Measurements from ENCODE around the gene NOP56.
"Not testable (repeated sequence)": the region's sequence is repeated elsewhere in the genome, so short reads cannot be mapped to it uniquely, and the experiment has no call there.

Gene NOP56

DNA sequence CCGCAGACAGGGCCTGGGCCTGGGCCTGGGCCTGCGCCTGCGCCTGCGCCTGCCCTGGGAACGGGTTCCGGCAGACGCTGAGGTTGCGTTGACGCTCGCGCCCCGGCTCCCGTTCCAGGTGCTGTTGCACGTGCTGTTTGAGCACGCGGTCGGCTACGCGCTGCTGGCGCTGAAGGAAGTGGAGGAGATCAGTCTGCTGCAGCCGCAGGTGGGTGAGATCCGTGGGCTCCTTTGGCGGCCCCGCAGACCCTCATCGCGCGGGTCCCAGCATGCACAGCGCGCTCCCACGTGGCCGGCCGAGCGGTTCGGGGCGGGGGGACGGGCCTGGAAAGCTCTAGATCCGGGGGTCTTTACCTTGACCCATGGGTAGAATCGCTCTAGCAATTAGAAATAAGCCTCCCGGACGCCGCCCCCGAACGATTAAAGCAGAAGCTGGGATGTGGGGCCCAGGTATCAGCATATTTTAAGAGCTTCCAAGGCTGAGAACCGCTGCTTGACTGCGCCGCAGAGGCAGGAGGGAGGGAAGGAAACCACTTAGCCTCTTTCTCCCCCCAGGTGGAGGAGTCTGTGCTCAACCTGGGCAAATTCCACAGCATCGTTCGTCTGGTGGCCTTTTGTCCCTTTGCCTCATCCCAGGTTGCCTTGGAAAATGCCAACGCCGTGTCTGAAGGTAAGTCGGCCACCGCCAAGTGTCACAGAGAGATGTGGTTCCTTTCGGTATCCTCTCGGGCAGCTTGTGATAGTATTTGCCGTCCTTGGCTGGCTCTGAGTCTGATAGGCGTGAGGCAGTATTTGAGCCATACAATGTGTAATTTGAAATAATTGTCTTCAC lies 508 bp downstream of the NOP56 start:
- DNase-seq = peak; percentile 53

DNA sequence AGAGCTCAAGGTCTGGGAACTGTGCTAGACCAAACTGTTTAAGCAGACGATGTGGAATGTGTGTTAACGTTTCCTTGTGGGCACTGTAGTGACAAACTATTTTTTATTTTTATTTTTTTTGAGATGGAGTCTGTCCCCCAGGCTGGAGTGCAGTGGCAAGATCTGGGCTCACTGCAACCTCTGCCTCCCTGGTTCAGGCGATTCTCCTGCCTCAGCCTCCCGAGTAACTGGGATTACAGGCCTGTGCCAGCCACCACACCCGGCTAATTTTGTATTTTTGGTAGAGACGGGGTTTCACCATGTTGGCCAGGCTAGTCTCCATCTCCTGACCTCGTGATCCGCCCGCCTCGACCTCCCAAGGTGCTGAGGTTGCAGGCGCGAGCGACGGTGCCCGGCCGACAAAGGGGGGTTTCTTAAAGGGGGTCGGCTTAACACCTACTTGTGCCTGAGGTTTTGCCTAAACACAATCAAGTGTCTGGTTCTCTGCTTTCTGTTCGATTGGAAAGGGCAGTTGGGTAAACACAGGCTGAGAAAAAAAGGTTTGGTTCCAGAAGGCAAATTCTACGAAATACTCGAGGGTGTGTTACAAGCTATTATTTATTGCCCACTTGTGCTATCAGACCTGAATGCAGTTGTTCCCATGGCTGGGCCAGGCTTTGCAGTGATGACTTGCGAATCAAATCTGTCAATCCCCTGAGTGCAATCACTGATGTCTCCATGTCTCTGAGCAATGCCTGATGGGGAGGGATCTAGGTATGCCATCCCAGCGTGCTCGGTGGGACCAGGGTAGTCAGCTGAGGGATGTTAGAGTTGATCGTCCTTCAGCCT lies 1.3 kb downstream of the NOP56 start:
- no peak for DNase-seq

DNA sequence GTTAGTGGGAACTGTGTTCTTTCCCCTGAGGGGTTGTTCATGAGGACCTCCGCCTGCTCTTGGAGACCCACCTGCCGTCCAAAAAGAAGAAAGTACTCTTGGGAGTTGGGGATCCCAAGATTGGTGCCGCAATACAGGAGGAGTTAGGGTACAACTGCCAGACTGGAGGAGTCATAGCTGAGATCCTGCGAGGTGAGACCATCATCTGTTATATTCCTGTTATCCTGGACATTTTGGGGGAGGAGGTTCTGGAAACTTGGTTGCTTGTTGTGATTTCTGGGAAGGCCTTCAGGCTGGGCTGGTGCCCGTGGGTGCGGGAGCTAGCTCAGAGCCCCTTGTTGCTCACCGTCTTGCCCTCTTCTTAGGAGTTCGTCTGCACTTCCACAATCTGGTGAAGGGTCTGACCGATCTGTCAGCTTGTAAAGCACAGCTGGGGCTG lies 2.0 kb downstream of the NOP56 start:
- DNase-seq = no peak

DNA sequence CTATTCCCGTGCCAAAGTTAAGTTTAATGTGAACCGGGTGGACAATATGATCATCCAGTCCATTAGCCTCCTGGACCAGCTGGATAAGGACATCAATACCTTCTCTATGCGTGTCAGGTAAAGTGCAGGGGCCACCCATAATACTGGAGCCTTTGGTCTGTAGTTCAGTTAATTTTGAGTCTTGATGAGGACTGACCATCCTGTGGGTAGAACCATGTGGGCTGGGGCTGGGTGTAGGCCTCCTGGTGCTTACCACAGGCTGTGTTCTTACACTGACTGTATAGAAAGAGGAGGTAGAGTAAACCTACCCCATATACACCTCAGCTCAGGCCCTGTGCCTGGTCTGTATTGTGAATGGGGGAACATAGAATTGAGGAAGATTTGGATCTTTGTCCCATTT lies 2.4 kb downstream of the NOP56 start:
- no peak for DNase-seq

DNA sequence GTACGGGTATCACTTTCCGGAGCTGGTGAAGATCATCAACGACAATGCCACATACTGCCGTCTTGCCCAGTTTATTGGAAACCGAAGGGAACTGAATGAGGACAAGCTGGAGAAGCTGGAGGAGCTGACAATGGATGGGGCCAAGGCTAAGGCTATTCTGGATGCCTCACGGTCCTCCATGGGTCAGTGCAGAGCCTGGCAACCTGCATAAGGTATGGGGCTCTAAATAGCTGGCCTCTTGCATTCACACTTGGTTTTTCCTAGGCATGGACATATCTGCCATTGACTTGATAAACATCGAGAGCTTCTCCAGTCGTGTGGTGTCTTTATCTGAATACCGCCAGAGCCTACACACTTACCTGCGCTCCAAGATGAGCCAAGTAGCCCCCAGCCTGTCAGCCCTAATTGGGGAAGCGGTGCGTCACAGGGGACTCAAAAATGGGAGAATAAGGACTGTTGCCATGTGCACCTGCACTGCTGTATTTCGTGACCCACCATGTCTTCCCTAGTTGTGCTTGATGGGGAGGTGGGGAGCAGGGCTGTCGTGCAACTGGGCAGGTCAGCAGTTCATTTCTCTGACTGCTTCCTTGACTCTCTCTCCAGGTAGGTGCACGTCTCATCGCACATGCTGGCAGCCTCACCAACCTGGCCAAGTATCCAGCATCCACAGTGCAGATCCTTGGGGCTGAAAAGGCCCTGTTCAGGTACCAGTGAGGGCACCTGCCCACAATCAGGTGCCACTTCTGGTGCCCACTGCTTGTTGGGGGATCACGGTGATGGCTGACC lies 3.1 kb downstream of the NOP56 start:
- DNase-seq = no peak

DNA sequence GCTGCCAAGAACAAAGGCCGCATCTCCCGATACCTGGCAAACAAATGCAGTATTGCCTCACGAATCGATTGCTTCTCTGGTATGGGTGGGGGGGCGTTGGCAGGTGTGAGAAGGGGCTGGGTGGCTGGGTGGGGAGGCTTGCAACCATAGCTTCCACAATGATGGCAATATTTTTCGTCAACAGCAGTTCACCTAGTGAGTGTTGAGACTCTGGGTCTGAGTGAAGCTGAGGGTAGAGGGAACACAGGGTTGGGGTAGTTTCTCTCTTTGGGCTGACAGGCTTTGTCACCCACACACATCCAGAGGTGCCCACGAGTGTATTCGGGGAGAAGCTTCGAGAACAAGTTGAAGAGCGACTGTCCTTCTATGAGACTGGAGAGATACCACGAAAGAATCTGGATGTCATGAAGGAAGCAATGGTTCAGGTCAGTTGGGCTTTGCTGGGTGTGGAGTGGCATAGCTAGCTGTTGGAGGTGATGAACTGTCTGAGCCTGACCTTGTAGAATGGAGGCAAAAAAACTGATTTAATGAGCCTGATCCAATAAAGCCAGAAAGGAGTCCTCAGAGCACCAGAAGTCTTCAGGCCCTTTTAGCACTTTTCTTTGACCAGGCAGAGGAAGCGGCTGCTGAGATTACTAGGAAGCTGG lies 4.2 kb downstream of the NOP56 start:
- DNase-seq = no peak

DNA sequence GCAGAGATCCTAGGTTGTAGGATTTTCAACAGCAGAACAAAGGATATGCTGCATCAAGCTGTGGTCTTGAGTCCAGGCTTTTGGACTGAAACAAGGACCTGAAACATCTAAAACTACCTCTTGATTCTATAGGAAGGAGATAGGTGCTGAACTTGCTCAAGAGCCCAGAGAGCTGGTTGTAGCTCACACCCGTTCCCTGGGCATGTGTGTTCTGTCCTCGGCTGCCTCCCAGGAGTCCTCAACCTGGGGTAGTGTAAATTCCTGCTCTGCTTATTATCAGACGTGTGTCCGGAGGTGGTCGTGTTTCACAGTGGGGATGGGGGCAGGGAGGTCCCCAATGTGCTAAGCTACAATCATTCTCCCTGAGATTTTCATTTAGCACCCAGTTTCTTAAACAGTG lies 4.8 kb downstream of the NOP56 start:
- DNase-seq = no peak

DNA sequence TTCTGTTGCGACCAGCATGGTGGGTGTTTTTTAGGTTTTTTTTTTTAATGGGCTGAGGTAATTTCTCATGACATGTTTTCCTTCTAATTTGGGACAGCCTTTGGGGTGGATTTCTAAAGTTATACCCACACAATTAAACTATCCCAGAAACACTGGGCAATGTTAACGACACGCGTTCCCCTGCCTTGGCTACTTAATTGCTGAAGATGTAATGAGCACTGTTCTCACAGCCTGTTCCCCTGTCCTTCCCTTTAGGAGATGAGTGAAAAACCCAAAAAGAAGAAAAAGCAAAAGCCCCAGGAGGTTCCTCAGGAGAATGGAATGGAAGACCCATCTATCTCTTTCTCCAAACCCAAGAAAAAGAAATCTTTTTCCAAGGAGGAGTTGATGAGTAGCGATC lies 5.2 kb downstream of the NOP56 start:
- no peak for DNase-seq

DNA sequence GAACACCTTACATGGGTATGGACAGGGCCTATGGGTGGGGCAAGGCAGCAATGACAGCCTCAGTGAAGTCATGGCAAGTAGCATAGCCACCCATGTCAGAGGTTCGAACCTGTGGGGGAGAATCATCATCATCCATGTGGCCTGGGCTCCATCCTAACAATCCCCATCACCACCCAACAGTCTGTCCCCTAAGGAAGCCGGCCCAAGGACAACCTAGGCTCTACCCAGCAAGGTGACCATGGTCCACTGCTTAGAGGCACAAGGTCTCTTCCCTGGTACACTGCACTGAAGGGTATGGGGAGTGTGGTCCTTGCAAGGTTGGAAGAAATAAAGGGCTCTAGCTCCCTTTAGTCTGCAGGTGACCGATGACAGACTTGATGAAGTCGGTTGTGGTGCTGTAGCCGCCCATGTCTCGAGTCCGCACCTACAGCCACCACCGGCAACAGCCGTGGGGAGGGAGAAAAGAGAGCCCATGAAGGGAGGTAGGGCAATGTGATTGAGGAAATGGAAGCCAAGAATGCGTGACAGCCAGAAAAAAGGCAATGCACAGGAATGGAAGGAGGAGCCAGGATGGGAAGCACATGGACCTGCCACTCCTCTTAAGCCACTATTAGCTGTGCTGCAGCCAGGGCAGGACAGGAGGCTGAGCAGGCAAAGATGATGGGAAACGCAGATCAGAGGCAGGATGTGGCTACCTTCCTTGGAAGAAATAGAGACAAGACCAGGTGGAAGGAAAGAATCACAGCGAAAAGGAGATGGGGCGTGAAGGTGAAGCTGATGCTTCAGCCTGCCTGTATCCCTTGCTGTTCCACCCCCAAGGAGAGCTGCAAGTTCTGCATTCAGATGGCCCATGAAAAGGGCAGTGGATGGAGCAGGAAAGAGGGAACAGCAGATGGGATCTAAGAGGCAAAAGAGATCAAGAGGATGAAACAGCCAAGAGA lies 6.3 kb downstream of the NOP56 start:
- peak; percentile 25 for DNase-seq

DNA sequence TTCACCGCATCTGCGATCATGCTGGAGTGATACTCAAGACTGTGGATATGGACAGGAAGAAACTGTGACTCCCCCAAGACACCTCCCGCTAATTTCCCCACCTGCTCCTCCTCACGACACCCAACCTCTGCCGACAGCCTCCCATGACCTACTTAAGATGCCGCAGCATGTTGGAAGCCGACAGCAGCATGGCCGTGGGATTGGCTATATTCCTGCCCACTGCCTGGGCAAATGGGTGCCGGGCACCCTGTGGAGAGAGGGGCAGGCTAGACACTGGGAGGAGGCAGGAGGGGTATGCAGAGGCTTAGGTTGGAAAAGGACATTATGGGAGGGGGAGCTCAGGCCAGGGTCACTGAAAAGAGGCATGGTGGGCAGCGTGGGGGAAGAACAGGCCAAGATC lies 7.1 kb downstream of the NOP56 start:
- no peak for DNase-seq

DNA sequence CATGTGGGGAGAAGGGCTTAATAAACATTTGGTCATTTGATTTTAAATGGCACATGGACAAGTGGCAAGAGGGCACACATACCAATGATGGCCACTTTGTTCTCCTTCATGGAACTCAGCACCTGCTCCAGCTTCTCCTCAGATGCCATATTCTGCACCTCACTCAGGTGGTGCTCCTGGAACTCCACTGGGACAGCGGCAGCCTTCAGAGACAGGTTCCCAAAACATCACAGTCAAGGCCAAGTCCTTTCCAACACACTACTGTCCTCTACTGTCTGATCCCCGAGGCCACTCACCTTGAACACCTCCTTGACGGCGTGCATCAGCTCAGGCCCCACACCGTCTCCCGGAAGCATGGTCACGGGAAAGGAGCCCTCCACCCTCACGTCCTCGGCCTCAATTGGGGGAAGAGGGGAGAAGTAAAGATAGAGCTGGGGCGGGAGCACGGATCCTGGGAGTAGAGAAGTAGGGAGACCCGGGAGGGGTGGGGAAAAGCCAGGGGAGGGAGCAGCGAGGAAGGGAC lies 11.0 kb downstream of the NOP56 start:
- no peak for DNase-seq

DNA sequence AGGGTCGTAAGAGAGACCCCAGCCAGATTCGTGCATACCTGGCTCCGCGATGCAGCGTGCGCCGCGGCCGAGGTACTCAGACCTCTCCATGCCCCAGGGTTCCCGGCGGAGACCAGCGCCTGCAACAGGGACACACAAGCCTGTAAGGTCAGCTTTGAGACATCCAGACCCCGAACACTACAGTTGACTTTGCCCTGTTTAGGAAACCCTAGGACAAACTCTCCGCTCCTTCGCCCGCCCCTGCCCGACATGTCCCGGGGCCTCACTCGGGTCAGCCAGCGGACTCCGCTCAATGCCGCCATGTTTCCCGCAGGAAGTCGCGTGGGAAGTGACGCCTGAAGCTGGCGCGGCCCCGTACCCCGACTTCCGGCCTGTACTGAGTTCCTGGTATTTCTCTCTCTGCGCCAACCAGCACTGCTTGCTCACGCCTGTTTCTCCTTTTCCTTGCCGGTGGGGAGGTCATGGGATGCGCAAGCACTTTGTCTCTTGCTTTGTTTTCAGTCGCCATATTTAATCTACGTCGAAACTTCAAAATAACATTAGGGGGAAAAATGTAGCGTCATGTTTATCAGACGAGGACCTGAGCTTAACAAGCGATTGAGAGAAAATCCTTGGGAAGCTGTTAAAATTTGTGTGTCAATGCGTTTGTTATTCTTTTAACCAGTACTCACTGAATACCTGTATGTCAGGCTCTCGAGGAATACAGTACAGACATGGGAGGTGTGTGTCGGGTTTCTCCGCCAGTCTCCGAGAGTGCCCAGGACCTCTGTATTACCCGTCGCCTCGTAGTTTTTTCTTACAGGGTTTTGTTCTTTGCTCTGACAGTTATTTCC lies 11.7 kb downstream of the NOP56 start, which contains the start of gene IDH3B:
IDH3B (minus strand) TSS at position 330 of the 833 bp plus-strand sequence; CDS start at position 302, 28 bp downstream.
- DNase-seq = peak; percentile 86

DNA sequence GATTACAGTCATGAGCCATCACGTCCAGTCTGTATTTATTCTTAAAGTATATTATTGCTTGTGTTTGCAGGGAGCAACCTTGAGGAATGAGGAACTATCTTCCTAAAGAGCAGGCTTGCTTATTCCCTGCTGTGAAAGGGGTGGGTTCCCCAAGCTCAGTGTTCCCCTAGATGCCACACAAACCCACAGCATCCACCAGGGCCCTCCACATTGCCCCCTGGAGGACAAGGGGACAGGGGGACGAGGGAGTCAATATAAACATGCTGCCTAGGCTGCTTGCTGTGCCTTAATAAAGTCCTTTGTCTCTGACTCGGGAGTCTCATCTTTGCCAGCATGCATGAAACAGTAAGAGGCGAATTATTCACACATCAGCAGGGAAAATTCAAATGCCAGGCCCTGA lies 19.5 kb downstream of the NOP56 start:
- DNase-seq = no peak

DNA sequence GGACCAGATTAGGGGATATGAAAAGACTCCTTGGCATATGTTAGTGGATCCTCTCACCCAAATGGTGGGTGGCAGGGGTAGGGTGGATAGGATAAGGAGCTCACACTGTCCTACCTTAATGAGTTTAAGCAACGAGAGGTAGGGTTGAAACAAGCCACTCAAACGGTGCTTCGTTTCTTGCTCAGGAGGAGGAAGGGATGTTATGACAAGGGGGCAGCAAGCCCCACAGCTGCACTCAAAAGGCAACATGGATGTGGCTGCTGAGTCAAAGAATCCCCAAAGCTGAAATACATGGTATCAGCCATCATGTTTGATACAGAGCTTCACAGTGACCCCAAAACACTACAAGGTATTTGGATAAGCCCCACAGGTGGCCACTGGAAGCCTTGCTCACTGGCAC lies 20.0 kb downstream of the NOP56 start:
- DNase-seq = no peak

DNA sequence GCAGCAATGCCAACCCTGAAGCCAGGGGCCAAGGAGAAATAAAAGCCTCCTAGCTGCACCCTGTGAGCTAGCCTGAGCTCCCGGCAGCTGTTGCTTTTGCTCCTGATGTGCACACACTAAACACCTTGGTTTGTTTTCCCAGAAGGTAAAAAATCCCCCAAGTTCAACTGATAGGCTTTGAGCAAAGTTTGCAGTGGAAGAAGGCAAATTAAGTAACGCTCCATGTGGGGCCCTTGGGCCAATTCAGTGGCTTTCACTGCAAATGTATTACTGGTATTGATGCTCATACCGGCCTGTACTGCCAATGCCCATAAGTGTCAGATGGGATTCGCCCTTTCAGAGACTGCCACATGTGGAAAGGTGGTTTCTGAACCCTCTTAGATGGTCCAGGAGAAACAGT lies 21.0 kb downstream of the NOP56 start:
- DNase-seq = no peak

DNA sequence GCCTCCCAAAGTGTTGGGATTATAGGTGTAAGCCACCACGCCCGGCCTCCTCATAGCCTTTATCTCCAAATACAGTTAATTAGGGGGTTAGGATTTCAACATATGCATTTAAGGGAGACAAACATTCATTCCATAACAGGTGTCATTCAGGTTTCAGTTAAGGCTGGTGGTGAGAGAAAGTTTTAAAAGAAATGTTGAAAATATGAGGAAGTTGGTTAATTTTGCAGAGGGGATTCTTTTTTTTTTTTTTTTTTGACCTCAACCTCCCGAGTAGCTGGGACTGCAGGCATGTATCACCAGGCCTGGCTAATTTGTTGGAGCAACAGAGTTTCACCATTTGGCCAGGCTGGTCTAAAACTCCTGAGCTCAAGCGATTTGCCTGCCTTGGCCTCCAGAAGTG lies 27.6 kb downstream of the NOP56 start:
- DNase-seq = no peak

DNA sequence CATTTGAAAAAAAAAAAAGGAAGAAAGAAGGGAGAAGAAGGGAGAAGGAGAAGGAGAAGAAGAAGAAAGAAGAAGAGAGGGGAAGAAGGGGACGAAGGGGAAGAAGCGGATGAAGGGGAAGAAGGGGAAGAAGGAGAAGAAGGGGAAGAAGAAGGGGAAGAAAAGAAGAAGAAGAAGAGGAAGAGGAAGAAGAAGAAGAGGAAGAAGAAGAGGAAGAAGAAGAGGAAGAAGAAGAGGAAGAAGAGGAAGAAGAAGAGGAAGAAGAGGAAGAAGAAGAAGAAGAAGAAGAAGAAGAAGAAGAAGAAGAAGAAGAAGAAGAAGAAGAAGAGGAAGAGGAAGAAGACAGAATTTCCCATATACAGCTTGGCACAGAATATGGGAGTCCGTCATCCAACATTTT lies 29.6 kb downstream of the NOP56 start:
- not testable (repeated sequence) for DNase-seq

DNA sequence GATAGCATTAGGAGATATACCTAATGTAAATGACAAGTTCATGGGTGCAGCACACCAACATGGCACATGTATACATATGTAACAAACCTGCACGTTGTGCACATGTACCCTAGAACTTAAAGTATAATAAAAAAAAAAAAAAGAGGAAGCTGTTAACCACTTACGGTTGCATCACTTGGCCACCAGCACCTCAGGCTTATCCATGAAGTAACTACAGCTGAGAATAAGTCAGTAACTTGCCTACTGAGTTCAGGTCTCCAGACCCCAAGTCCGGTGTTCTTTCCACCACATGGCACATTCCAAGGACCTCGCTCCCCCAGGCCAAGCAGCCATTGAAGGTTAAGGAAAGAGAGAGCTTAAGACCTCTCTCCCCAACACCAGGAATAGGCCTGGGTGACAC lies 32.4 kb downstream of the NOP56 start:
- not testable (repeated sequence) for DNase-seq

DNA sequence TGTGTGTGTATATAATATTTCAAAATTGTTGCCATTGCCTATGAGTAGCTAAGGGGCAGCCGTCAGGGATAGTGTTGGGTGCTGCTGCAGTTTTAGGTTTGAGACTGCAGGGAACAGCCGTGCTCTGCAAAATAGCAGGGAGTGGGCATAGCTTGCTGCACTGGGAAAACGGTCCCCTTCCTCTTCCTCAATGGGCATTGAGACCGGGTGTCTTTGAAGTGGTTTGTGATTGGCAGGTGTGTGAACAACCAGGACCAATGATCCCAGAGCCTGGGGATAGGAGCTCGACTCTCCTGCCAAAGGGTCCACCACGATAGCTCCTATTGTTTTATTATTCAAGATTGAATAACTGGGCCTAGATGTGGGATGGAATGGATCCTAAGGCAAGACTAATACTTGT lies 35.1 kb downstream of the NOP56 start:
- DNase-seq = no peak

DNA sequence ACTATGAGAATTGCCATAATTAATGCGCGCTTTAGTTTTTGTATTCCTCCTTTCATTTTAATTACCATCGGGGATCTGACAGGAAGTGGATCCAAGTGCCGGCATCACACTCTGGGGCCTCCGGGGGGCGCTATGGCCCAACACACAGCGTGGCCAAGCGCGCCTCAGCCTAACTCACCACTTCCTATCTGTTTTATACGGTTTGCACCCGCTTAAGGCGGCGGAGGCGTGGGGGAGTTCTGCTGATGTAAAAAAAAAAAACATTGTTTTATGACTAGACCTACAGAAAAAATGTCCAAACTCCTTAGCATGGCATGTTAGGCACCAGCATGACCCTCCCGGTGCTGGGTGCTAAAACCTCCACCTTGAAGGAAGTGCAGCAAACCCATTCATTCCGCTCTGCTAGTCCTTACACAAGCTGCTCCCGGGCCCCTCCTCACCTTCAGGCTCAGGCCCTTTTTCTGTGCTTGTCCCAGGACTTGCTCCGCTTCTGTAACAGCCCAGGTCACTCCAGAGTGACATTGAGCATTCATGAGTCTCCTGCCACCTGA lies 35.7 kb downstream of the NOP56 start:
- DNase-seq = peak; percentile 61
